HG03095 (cell line): ENCODE results near the gene PHF2.
"Not testable (repeated sequence)": the region's sequence is repeated elsewhere in the genome, so short reads cannot be mapped to it uniquely, and the experiment has no call there.

Experiments
- ATAC-seq: cut with Tn5 transposase; IDR thresholded peaks from one replicate; pipeline ENCODE4 v1.9.1; 2021; ENCODE audit warnings: moderate library complexity; ENCODE audit not compliant: unreplicated experiment

Gene PHF2

GRCh38 chr9:93662952-93663572, 86.7 kb downstream of the PHF2 start:
- no peak for ATAC-seq

GRCh38 chr9:93663877-93664548, 87.6 kb downstream of the PHF2 start:
- ATAC-seq: no peak

GRCh38 chr9:93664549-93665120, 88.3 kb downstream of the PHF2 start:
- no peak for ATAC-seq

GRCh38 chr9:93665128-93665636, 88.8 kb downstream of the PHF2 start:
- no peak for ATAC-seq

GRCh38 chr9:93665637-93666438, 89.5 kb downstream of the PHF2 start:
- ATAC-seq: no peak

GRCh38 chr9:93666439-93666784, 90.0 kb downstream of the PHF2 start:
- not testable (repeated sequence) for ATAC-seq

- ATAC-seq: no peak
Measured at GRCh38 chr9:93667006-93667405, 90.6 kb downstream of the PHF2 start.

- no peak for ATAC-seq
Measured at GRCh38 chr9:93667627-93668026, 91.2 kb downstream of the PHF2 start.

- no peak for ATAC-seq
Measured at GRCh38 chr9:93668261-93668871, 92.0 kb downstream of the PHF2 start.

- no peak for ATAC-seq
Measured at GRCh38 chr9:93669116-93669957, 93.0 kb downstream of the PHF2 start.

- ATAC-seq: no peak
Measured at GRCh38 chr9:93669958-93670207, 93.5 kb downstream of the PHF2 start.

- ATAC-seq: no peak
Measured at GRCh38 chr9:93670208-93671019, 94.0 kb downstream of the PHF2 start.

GRCh38 chr9:93671020-93671338, 94.6 kb downstream of the PHF2 start:
- ATAC-seq: no peak

GRCh38 chr9:93672330-93673020, 96.1 kb downstream of the PHF2 start:
- not testable (repeated sequence) for ATAC-seq

- ATAC-seq: no peak
Measured at GRCh38 chr9:93673021-93673838, 96.8 kb downstream of the PHF2 start.

- no peak for ATAC-seq
Measured at GRCh38 chr9:93673839-93674334, 97.5 kb downstream of the PHF2 start.

- no peak for ATAC-seq
Measured at GRCh38 chr9:93674580-93675335, 98.4 kb downstream of the PHF2 start.
